Measurements from ENCODE around the gene THBS4. TPM values are rescaled to one million over a fixed set of nuclear protein-coding genes. Genes with fewer than 3 reads are reported as not detected.
A peak's percentile ranks its signal among the peaks of the same experiment; 100 is the strongest.

Gene THBS4
- polyA plus RNA-seq, 1 donor from 2014 or later: 6.3 TPM

DNA sequence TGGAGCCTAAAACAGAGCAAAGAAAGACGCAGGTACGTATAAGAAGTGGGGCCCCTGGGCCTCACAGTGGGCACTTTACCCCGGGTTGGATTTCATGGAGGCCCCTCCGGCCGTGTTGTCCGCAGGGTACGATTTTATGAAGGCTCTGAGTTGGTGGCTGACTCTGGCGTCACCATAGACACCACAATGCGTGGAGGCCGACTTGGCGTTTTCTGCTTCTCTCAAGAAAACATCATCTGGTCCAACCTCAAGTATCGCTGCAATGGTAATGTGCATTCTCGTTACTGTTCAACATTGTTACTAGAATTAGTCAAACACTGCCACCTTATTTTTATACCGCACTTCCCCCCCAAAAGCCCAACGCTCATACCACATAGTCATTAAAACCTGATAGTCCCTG lies 47.1 kb downstream of the THBS4 start:
- TF ChIP-seq SMC3 (conservative IDR thresholded peaks at IDR 0.05; ENCODE audit: poor library complexity) (no peak), EZH2 (IDR thresholded peaks at IDR 0.05; ENCODE audit: borderline replicate concordance, insufficient read depth, low read length, poor library complexity, severe bottlenecking) (no peak), RAD21 (conservative IDR thresholded peaks at IDR 0.05) (no peak), TAF1 (IDR thresholded peaks at IDR 0.05; ENCODE audit: low read depth) (no peak), POLR2AphosphoS5 (IDR thresholded peaks at IDR 0.05) (no peak), MXI1 (conservative IDR thresholded peaks at IDR 0.05; ENCODE audit: poor library complexity, severe bottlenecking) (no peak)
- TF ChIP-seq, protein P1, sequence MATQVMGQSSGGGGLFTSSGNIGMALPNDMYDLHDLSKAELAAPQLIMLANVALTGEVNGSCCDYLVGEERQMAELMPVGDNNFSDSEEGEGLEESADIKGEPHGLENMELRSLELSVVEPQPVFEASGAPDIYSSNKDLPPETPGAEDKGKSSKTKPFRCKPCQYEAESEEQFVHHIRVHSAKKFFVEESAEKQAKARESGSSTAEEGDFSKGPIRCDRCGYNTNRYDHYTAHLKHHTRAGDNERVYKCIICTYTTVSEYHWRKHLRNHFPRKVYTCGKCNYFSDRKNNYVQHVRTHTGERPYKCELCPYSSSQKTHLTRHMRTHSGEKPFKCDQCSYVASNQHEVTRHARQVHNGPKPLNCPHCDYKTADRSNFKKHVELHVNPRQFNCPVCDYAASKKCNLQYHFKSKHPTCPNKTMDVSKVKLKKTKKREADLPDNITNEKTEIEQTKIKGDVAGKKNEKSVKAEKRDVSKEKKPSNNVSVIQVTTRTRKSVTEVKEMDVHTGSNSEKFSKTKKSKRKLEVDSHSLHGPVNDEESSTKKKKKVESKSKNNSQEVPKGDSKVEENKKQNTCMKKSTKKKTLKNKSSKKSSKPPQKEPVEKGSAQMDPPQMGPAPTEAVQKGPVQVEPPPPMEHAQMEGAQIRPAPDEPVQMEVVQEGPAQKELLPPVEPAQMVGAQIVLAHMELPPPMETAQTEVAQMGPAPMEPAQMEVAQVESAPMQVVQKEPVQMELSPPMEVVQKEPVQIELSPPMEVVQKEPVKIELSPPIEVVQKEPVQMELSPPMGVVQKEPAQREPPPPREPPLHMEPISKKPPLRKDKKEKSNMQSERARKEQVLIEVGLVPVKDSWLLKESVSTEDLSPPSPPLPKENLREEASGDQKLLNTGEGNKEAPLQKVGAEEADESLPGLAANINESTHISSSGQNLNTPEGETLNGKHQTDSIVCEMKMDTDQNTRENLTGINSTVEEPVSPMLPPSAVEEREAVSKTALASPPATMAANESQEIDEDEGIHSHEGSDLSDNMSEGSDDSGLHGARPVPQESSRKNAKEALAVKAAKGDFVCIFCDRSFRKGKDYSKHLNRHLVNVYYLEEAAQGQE (IDR thresholded peaks at IDR 0.05; ENCODE audit: borderline replicate concordance): no peak
- no peaks in the 10 kb centered on the region for H4K20me1 ChIP-seq (ENCODE audit: insufficient read depth)
- no peaks in the 10 kb centered on the region for H3K9me2 ChIP-seq (ENCODE audit: insufficient read depth, low read length)
- no peak overlapping the region for H2AFZ ChIP-seq (ENCODE audit: low read depth, low read length)
- H3K36me3 ChIP-seq (ENCODE audit: insufficient read depth, low read length): no peaks in the 10 kb centered on the region
- H3K4me3 ChIP-seq (ENCODE audit: low read length): no peak overlapping the region
- H3K9ac ChIP-seq (ENCODE audit: low read length): no peak overlapping the region
- no peaks in the 10 kb centered on the region for H3K27me3 ChIP-seq (ENCODE audit: insufficient read depth, low read depth, low read length)
- no peak overlapping the region for H3K27ac ChIP-seq (ENCODE audit: low read length)
- no peak overlapping the region for H3K4me2 ChIP-seq (ENCODE audit: low read length)
- H3K9me3 ChIP-seq (ENCODE audit: low read length): no peaks in the 10 kb centered on the region
- no peaks in the 10 kb centered on the region for H3K79me2 ChIP-seq (replicated peaks; ENCODE audit: insufficient read depth, low read length)
- H3F3A ChIP-seq (ENCODE audit: insufficient read depth, low read length, poor library complexity, severe bottlenecking): no peaks in the 10 kb centered on the region

DNA sequence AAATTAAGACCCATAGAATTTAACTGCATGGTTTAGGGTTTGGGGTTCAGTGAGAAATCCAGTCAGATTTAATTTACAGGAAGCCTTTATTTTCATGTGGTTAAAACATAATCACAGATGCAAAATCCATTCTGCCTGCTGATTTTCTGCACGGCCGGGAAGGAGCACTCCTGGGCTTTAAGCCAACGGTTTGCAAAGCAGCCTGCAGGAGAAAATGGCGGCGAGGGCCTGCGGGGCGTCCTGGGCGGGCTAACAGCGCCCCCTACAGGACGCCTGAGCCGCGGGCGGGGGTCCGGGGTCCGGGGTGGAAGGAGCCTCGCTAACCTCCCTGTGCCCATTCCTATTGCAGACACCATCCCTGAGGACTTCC lies 47.6 kb downstream of the THBS4 start:
- Histone ChIP-seq H3K4me3 (ENCODE audit: low read length) (no peak overlapping the region), H3K9me2 (ENCODE audit: insufficient read depth, low read length) (no peaks in the 10 kb centered on the region), H3K9ac (ENCODE audit: low read length) (no peak overlapping the region), H3F3A (ENCODE audit: insufficient read depth, low read length, poor library complexity, severe bottlenecking) (no peaks in the 10 kb centered on the region), H3K27me3 (ENCODE audit: insufficient read depth, low read depth, low read length) (no peaks in the 10 kb centered on the region), H3K36me3 (ENCODE audit: insufficient read depth, low read length) (no peaks in the 10 kb centered on the region), H3K4me2 (ENCODE audit: low read length) (no peak overlapping the region), H4K20me1 (ENCODE audit: insufficient read depth) (no peaks in the 10 kb centered on the region), H3K27ac (ENCODE audit: low read length) (no peak overlapping the region), H3K9me3 (ENCODE audit: low read length) (no peaks in the 10 kb centered on the region), H3K79me2 (replicated peaks; ENCODE audit: insufficient read depth, low read length) (no peaks in the 10 kb centered on the region), H2AFZ (ENCODE audit: low read depth, low read length) (no peak overlapping the region)
- TF ChIP-seq EZH2 (IDR thresholded peaks at IDR 0.05; ENCODE audit: borderline replicate concordance, insufficient read depth, low read length, poor library complexity, severe bottlenecking) (no peak), POLR2AphosphoS5 (IDR thresholded peaks at IDR 0.05) (no peak), CTCF (IDR thresholded peaks at IDR 0.05; ENCODE audit: poor library complexity, severe bottlenecking) (peak; percentile 13)
